B cell (primary cell): ENCODE measurements around the gene ERBB4. TPM values are rescaled to one million over a fixed set of nuclear protein-coding genes. Genes with fewer than 3 reads are reported as not detected.
"Not testable (repeated sequence)": the region's sequence is repeated elsewhere in the genome, so short reads cannot be mapped to it uniquely, and the experiment has no call there.

ENCODE experiments used
- ATAC-seq: fragments of 200-7000 bp; cut with Tn5 transposase; one replicate; pipeline ENCODE4 v1.10.0; 2021; ENCODE audit warnings: low read depth, mild to moderate bottlenecking, moderate number of reproducible peaks, moderate library complexity
- CTCF ChIA-PET: fragments of 350-600 bp; sonication (Branson Sonifier 250); formaldehyde crosslinking; loops from one replicate; lab custom pipeline; 2021; ENCODE audit warnings: antibody characterized with exemption, inconsistent platforms; lab: Charles Lee
- POLR2A ChIA-PET: fragments of 350-600 bp; sonication (Branson Sonifier 250); formaldehyde crosslinking; loops from one replicate; lab custom pipeline; 2021; ENCODE audit warnings: antibody characterized with exemption; lab: Charles Lee
- DNase-seq: peaks from one replicate; pipeline ENCODE4 v3.0.0; 2013
- H2AFZ ChIP-seq: 2 replicates; pipeline ENCODE4 v1.6.1; 2012; ENCODE audit warnings: mild to moderate bottlenecking, low read depth, low read length; ENCODE audit not compliant: insufficient read depth, poor library complexity, severe bottlenecking
- H3K27ac ChIP-seq, 2 donors: 1 replicate in 1 of 2; 2 replicates in 1 of 2; pipeline ENCODE4 v1.5.1; 2012 to 2013; ENCODE audit warnings: low read length in 2 of 2, mild to moderate bottlenecking in 2 of 2, moderate library complexity in 1 of 2
- H3K27me3 ChIP-seq, 4 experiments: fragments of 200-600 bp in 1 of 4; sonication (generic) in 1 of 4; replicated peaks in 1 of 4; 1 replicate in 2 of 4; 2 replicates in 2 of 4; pipeline versions ENCODE4 v1.6.1 to v1.7.0; 2013 to 2016; ENCODE audit warnings: low read length in 3 of 4, mild to moderate bottlenecking in 2 of 4, mixed read lengths in 1 of 4, moderate library complexity in 1 of 4; ENCODE audit not compliant: insufficient read depth in 4 of 4, control insufficient read depth in 3 of 4; ENCODE audit errors: control extremely low read depth in 1 of 4
- H3K36me3 ChIP-seq, 2 experiments: replicated peaks in 1 of 2; 1 replicate in 1 of 2; 2 replicates in 1 of 2; pipeline versions ENCODE4 v1.6.1 to v1.7.1; 2013; ENCODE audit warnings: low read length in 1 of 2; ENCODE audit not compliant: insufficient read depth in 2 of 2, control insufficient read depth in 1 of 2; ENCODE audit errors: control extremely low read depth in 1 of 2, extremely low read depth in 1 of 2
- H3K4me1 ChIP-seq, 2 donors: fragments of 200-600 bp in 1 of 2; sonication (generic) in 1 of 2; 1 replicate in 1 of 2; 2 replicates in 1 of 2; pipeline versions ENCODE4 v1.5.1 to v1.6.1; 2013 to 2017; ENCODE audit warnings: low read length in 2 of 2; ENCODE audit not compliant: control insufficient read depth in 2 of 2, insufficient read depth in 2 of 2
- H3K4me2 ChIP-seq: replicated peaks from 2 replicates; pipeline ENCODE3; 2012; ENCODE audit warnings: mild to moderate bottlenecking, low read depth, low read length; ENCODE audit not compliant: poor library complexity, severe bottlenecking
- H3K4me3 ChIP-seq, 5 experiments: fragments of 200-600 bp in 1 of 5; sonication (generic) in 1 of 5; 1 replicate in 3 of 5; 2 replicates in 2 of 5; pipeline versions ENCODE4 v1.5.1 to v1.7.0; 2011 to 2016; ENCODE audit warnings: low read length in 4 of 5, mild to moderate bottlenecking in 4 of 5, low read depth in 2 of 5, control low read depth in 1 of 5, moderate library complexity in 1 of 5; ENCODE audit not compliant: insufficient read depth in 1 of 5; ENCODE audit errors: control extremely low read depth in 1 of 5, extremely low read depth in 1 of 5
- H3K79me2 ChIP-seq: fragments of 200-600 bp; sonication (generic); one replicate; pipeline ENCODE4 v1.6.0; 2016; ENCODE audit warnings: low read length; ENCODE audit not compliant: control insufficient read depth, insufficient read depth
- H3K9ac ChIP-seq: fragments of 200-600 bp; sonication (generic); 2 replicates; pipeline ENCODE4 v1.6.1; 2017; ENCODE audit warnings: mild to moderate bottlenecking, low read length, moderate library complexity
- H3K9me3 ChIP-seq, 3 donors: one replicate each; pipeline versions ENCODE4 v1.6.1 to v1.7.1; 2013; ENCODE audit warnings: low read length in 2 of 3; ENCODE audit not compliant: control insufficient read depth in 2 of 3, insufficient read depth in 1 of 3; ENCODE audit errors: control extremely low read depth in 1 of 3
- H4K20me1 ChIP-seq: 2 replicates; pipeline ENCODE4 v1.6.0; 2012; ENCODE audit warnings: mild to moderate bottlenecking, low read length; ENCODE audit not compliant: insufficient read depth, control insufficient read depth, poor library complexity, severe bottlenecking
- H3K27ac Mint-ChIP-seq: one replicate; pipeline ENCODE4 v1.8.0; 2021; ENCODE audit warnings: mixed read lengths
- H3K27me3 Mint-ChIP-seq: one replicate; pipeline ENCODE4 v1.8.0; 2021; ENCODE audit warnings: mixed read lengths
- H3K4me1 Mint-ChIP-seq: one replicate; pipeline ENCODE4 v1.8.0; 2021; ENCODE audit warnings: mixed read lengths
- H3K4me3 Mint-ChIP-seq: one replicate; pipeline ENCODE4 v1.8.0; 2021; ENCODE audit warnings: mixed read lengths
- H3K9me3 Mint-ChIP-seq: one replicate; pipeline ENCODE4 v1.8.0; 2022; ENCODE audit warnings: mixed read lengths; ENCODE audit not compliant: insufficient read depth
- EZH2 ChIP-seq: IDR thresholded peaks from 2 replicates; pipeline ENCODE4 v1.6.1; 2012; ENCODE audit warnings: borderline replicate concordance, low read depth, mild to moderate bottlenecking, moderate library complexity, low read length; ENCODE audit not compliant: insufficient read depth, poor library complexity, severe bottlenecking
- WGBS: methylation state at CpG from one replicate; pipeline ENCODE4 v1.1.5; 2013; ENCODE audit warnings: missing lambda C conversion rate; ENCODE audit not compliant: insufficient coverage; 5-methylcytosine and 5-hydroxymethylcytosine counted together
- intact Hi-C: fragments of 100-400 bp; cut with micrococcal nuclease; formaldehyde crosslinking; loops from one replicate; pipeline ENCODE4 v1.10.0; 2022
- polyA plus RNA-seq: library from polyadenylated mRNA; depleted of rRNA; stranded (reverse); fragments of >200 nt; gene quantifications from 2 replicates; pipeline ENCODE4 v1.2.3, GENCODE V29; 2012
- total RNA-seq, 2 donors: library from RNA; stranded (reverse); fragments of 120-200 nt in 1 of 2; gene quantifications; 1 replicate in 1 of 2; 2 replicates in 1 of 2; pipeline versions ENCODE4 v1.2.3 to v1.2.4, GENCODE V29; 2013 to 2022
- TF ChIP-seq, protein P1 (sequence below): fragments of 200-600 bp; IDR thresholded peaks from one replicate; pipeline ENCODE4 v1.8.0; 2022; ENCODE audit warnings: antibody characterized with exemption, mild to moderate bottlenecking

ERBB4 gene
- total and polyA plus RNA-seq, 2 donors (not counting 1 experiment from before 2014, with no cell fraction given): not detected

DNA sequence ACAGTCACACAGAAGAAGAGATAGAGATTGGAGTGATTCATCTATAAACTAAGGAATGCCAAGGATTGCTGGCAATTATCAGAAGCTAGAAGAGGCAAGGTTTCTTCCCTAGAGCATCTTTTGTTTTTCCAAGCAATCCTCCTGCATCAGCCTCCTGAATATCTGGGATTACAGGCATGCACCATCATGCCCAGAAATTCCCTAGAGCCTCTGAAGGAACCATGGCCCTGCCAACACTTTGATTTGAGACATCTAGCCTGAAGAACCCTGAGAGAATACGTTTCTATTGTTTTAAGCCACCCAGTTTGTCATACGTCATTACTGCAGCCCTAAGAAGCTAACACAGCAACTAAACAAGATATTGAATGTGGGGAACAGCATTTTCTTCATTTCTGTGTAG, 525.0 kb downstream of the ERBB4 start:
- no peak overlapping the region for H3K27ac Mint-ChIP-seq
- Histone ChIP-seq H2AFZ (no peak overlapping the region), H3K9me3 (peaks cover 0 to 6% (median 0%) of the 10 kb centered on the region in 3 donors), H3K4me1 (no peaks in the 10 kb centered on the region), H4K20me1 (no peaks in the 10 kb centered on the region), H3K36me3 (no peaks in the 10 kb centered on the region), H3K4me3 (no peak overlapping the region), H3K27ac (no peak overlapping the region), H3K79me2 (no peaks in the 10 kb centered on the region), H3K4me2 (no peak overlapping the region), H3K9ac (no peak overlapping the region), H3K27me3 (no peaks in the 10 kb centered on the region)
- ChIA-PET POLR2A (no interaction called here), CTCF (no interaction called here)
- no CpG with 5 or more reads among the region's 2 CpGs for WGBS
- H3K4me1 Mint-ChIP-seq: no peaks in the 10 kb centered on the region
- intact Hi-C loops: no loop called here
- no peak overlapping the region for H3K4me3 Mint-ChIP-seq
- ATAC-seq: no peak
- no peak for DNase-seq
- no peaks in the 10 kb centered on the region for H3K9me3 Mint-ChIP-seq
- no peak for TF ChIP-seq EZH2
- TF ChIP-seq, protein P1, sequence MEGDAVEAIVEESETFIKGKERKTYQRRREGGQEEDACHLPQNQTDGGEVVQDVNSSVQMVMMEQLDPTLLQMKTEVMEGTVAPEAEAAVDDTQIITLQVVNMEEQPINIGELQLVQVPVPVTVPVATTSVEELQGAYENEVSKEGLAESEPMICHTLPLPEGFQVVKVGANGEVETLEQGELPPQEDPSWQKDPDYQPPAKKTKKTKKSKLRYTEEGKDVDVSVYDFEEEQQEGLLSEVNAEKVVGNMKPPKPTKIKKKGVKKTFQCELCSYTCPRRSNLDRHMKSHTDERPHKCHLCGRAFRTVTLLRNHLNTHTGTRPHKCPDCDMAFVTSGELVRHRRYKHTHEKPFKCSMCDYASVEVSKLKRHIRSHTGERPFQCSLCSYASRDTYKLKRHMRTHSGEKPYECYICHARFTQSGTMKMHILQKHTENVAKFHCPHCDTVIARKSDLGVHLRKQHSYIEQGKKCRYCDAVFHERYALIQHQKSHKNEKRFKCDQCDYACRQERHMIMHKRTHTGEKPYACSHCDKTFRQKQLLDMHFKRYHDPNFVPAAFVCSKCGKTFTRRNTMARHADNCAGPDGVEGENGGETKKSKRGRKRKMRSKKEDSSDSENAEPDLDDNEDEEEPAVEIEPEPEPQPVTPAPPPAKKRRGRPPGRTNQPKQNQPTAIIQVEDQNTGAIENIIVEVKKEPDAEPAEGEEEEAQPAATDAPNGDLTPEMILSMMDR: no peak
- H3K27me3 Mint-ChIP-seq: no peaks in the 10 kb centered on the region

DNA sequence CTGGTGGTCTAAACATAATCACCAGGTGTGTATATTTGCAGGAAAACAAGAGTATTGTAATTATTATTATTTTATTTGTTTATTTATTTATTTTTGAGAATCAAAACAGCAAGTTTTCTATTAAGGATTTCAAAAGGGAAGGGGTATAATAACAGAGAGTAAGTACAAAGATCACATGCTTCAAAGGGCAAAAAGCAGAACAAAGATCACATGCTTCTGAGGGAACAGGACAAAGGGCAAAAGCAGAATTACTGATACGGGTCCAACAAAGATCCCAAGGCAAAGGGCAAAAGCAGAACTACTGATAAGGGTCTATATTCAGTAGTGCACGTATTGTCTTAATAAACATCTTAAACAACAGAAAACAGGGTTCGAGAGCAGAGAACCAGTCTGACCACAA, 528.3 kb downstream of the ERBB4 start:
- CTCF ChIA-PET, ATAC-seq: not testable (repeated sequence)
- WGBS: 65% methylated on average over 2 of the region's 3 CpGs

More for the DNA sequence above, 528.3 kb downstream of the ERBB4 start:
- POLR2A ChIA-PET, H3K79me2 ChIP-seq, H3K4me3 Mint-ChIP-seq, H3K4me1 Mint-ChIP-seq, H3K27ac ChIP-seq, H3K4me2 ChIP-seq, H2AFZ ChIP-seq, H3K4me3 ChIP-seq, H3K4me1 ChIP-seq, H3K27me3 Mint-ChIP-seq, H3K9ac ChIP-seq, H3K9me3 Mint-ChIP-seq, H3K27ac Mint-ChIP-seq, H3K36me3 ChIP-seq, H3K27me3 ChIP-seq, H3K9me3 ChIP-seq, intact Hi-C loops, H4K20me1 ChIP-seq, DNase-seq: not testable (repeated sequence)
